ENCODE data around the gene CPSF7. TPM values are rescaled to one million over a fixed set of nuclear protein-coding genes. Genes with fewer than 3 reads are reported as not detected.

The CPSF7 gene
- total RNA-seq, 1 experiment from 2014 or later, result 96.1 TPM

DNA sequence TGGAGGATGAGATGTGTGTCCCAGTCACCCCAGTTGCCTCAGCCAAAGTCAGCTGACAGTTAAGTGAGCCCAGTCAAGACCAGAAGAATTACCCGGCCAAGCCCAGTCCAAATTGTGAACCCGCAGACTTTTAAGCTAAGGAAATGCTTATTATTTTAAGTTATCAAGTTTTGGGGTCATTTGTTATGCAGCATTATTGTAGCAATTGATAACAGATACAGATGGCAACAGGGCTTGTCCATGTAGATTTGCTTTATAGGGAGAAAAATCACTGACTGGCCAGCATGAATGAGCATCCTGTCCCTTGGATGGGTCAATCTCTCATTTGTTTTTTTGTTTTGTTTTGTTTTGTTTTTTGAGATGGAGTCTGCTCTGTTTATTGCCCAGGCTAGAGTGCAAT, 23.1 kb upstream of the CPSF7 start:
- ATAC-seq, result no peak
- no peaks in the 10 kb centered on the region for H3K27me3 ChIP-seq (ENCODE audit: control insufficient read depth, insufficient read depth, low read length)
- peaks cover 2% of the 10 kb centered on the region; the same call in 1 of the 2 replicates for H3K36me3 ChIP-seq (ENCODE audit: control insufficient read depth, insufficient read depth, low read length)
- no peak overlapping the region for H3K27ac ChIP-seq (ENCODE audit: low read length)
- H3K4me1 ChIP-seq (ENCODE audit: control insufficient read depth, insufficient read depth, low read length), result no peaks in the 10 kb centered on the region
- ChIA-PET CTCF (no interaction called here), POLR2A (no interaction called here)
- no peak for DNase-seq (ENCODE audit: low read depth, low spot score)
- no peak overlapping the region for H3K4me3 ChIP-seq (ENCODE audit: low read depth in 2 of 2, low read length in 2 of 2)
- TF ChIP-seq POLR2AphosphoS5 (IDR thresholded peaks at IDR 0.05; ENCODE audit: low read depth, low read length), result no peak
- intact Hi-C loops (cut with micrococcal nuclease; ENCODE audit: unreplicated experiment) (no loop called here), in situ Hi-C loops (cut with HindIII; ENCODE audit: low pct_unique_long_range_greater_than_20kb, low sequenced_read_pairs) (no loop called here)
- no peaks in the 10 kb centered on the region for H3K9me3 ChIP-seq (ENCODE audit: control insufficient read depth, insufficient read depth, low read depth, low read length)
- BruUV-seq (replicated peaks), result no TSS peak

DNA sequence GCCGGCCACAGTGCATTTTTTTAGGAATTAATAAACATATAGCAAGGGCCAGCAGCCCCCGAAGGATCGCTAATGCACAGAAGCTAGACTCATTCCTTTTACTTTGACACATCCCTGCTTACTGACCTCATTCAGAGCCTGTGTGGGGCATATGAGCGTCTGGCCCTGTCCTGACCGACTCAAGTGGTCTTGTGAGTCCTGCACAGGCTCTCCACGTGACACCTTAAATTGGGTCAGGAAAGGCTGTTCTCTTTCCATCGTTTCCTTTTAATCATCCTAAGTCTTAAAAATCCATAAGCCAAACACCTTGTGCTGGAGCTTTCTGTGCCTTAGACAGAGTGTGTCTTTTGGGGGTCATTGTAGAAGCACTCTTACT, 18.8 kb upstream of the CPSF7 start:
- TF ChIP-seq, protein P1, sequence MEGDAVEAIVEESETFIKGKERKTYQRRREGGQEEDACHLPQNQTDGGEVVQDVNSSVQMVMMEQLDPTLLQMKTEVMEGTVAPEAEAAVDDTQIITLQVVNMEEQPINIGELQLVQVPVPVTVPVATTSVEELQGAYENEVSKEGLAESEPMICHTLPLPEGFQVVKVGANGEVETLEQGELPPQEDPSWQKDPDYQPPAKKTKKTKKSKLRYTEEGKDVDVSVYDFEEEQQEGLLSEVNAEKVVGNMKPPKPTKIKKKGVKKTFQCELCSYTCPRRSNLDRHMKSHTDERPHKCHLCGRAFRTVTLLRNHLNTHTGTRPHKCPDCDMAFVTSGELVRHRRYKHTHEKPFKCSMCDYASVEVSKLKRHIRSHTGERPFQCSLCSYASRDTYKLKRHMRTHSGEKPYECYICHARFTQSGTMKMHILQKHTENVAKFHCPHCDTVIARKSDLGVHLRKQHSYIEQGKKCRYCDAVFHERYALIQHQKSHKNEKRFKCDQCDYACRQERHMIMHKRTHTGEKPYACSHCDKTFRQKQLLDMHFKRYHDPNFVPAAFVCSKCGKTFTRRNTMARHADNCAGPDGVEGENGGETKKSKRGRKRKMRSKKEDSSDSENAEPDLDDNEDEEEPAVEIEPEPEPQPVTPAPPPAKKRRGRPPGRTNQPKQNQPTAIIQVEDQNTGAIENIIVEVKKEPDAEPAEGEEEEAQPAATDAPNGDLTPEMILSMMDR (IDR thresholded peaks at IDR 0.05), result no peak
- no peak for TF ChIP-seq SIN3A (IDR thresholded peaks at IDR 0.05; ENCODE audit: borderline replicate concordance, insufficient read depth, low read depth, low read length)
- TF ChIP-seq TCF7L2 (IDR thresholded peaks at IDR 0.05; ENCODE audit: low read depth, low read length), result no peak
- TF ChIP-seq, protein P2, sequence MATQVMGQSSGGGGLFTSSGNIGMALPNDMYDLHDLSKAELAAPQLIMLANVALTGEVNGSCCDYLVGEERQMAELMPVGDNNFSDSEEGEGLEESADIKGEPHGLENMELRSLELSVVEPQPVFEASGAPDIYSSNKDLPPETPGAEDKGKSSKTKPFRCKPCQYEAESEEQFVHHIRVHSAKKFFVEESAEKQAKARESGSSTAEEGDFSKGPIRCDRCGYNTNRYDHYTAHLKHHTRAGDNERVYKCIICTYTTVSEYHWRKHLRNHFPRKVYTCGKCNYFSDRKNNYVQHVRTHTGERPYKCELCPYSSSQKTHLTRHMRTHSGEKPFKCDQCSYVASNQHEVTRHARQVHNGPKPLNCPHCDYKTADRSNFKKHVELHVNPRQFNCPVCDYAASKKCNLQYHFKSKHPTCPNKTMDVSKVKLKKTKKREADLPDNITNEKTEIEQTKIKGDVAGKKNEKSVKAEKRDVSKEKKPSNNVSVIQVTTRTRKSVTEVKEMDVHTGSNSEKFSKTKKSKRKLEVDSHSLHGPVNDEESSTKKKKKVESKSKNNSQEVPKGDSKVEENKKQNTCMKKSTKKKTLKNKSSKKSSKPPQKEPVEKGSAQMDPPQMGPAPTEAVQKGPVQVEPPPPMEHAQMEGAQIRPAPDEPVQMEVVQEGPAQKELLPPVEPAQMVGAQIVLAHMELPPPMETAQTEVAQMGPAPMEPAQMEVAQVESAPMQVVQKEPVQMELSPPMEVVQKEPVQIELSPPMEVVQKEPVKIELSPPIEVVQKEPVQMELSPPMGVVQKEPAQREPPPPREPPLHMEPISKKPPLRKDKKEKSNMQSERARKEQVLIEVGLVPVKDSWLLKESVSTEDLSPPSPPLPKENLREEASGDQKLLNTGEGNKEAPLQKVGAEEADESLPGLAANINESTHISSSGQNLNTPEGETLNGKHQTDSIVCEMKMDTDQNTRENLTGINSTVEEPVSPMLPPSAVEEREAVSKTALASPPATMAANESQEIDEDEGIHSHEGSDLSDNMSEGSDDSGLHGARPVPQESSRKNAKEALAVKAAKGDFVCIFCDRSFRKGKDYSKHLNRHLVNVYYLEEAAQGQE (IDR thresholded peaks at IDR 0.05; ENCODE audit: insufficient read depth in 1 of 2, low read depth in 2 of 2, low read length in 1 of 2), result no peak
- no peak for TF ChIP-seq POLR2AphosphoS5 (IDR thresholded peaks at IDR 0.05; ENCODE audit: low read depth, low read length)
- in situ Hi-C loops (cut with HindIII; ENCODE audit: low pct_unique_long_range_greater_than_20kb, low sequenced_read_pairs) (no loop called here), intact Hi-C loops (cut with micrococcal nuclease; ENCODE audit: unreplicated experiment) (loop anchor here (10.0 kb wide), 1 partner anchor 66 kb away; no protein-coding TSS in a partner anchor)
- Histone ChIP-seq H3K36me3 (ENCODE audit: control insufficient read depth, insufficient read depth, low read length) (peaks cover 21% of the 10 kb centered on the region; the same call in 1 of the 2 replicates), H3K27ac (ENCODE audit: low read length) (no peak overlapping the region), H3K9me3 (ENCODE audit: control insufficient read depth, insufficient read depth, low read depth, low read length) (no peaks in the 10 kb centered on the region), H3K4me1 (ENCODE audit: control insufficient read depth, insufficient read depth, low read length) (peaks cover 3% of the 10 kb centered on the region; the same call in 1 of the 2 replicates), H3K4me3 (ENCODE audit: low read depth in 2 of 2, low read length in 2 of 2) (no peak overlapping the region), H3K27me3 (ENCODE audit: control insufficient read depth, insufficient read depth, low read length) (no peaks in the 10 kb centered on the region)
- ChIA-PET POLR2A (no interaction called here), CTCF (interaction anchor here (1.0 kb wide), 1 partner anchor 14 kb away, joined by 8 read pairs; no protein-coding TSS in a partner anchor)
- no TSS peak for BruUV-seq (replicated peaks)
- no peak for DNase-seq (ENCODE audit: low read depth, low spot score)
- no peak for ATAC-seq

DNA sequence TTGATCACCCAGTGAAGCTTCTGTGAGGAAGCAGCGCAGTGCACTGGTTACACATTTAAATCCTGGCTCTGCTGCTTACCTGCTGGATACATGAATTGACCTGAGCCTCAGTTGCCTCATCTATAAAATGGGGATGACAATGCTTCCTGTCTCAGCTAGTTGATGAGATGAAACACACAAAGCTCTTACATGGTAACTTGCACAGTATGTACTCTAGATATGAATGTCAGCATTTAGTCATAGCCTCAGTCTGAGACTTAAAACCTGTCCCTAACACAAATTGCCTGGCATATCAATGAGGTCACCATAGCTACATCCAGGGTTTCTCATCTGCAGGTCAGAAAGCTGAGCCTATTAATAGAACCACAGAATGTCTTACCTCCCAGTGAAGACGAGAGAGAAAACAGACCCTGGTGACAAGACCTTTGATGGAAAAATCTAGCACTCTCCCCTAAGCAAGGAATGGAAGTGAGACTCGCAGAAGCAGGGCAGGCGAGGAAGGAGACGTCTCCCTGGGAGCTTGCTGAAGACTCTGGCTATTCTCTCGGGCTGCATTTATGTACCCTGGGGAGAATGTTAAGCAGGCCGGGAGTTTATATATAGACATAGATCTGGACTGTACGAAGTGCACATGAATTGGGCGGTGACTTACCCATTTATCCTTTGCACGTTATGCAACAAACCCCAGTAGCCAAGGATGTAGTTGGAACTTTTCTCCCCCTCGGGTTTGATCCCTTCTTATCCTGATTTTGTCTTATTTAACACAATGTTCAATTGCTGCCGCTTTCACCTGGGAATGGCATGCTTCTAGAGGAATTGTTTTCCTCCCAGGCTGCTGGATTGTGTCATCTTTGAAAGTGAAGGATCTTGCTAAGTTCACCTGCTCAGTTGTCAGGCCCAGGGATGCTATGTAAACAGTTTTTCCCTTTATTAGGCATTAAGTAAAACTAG, 18.1 kb upstream of the CPSF7 start:
- H3K27ac ChIP-seq (ENCODE audit: low read length), result no peak overlapping the region
- POLR2A ChIA-PET, result no interaction called here
- H3K27me3 ChIP-seq (ENCODE audit: control insufficient read depth, insufficient read depth, low read length), result no peaks in the 10 kb centered on the region
- in situ Hi-C loops (cut with HindIII; ENCODE audit: low pct_unique_long_range_greater_than_20kb, low sequenced_read_pairs), result no loop called here
- CTCF ChIA-PET, result no interaction called here
- TF ChIP-seq POLR2AphosphoS5 (IDR thresholded peaks at IDR 0.05; ENCODE audit: low read depth, low read length) (no peak), SIN3A (IDR thresholded peaks at IDR 0.05; ENCODE audit: borderline replicate concordance, insufficient read depth, low read depth, low read length) (no peak), TCF7L2 (IDR thresholded peaks at IDR 0.05; ENCODE audit: low read depth, low read length) (no peak)
- TF ChIP-seq, protein P2 (IDR thresholded peaks at IDR 0.05; ENCODE audit: insufficient read depth in 1 of 2, low read depth in 2 of 2, low read length in 1 of 2), result no peak
- TF ChIP-seq, protein P1 (IDR thresholded peaks at IDR 0.05), result no peak
- no peak overlapping the region for H3K4me3 ChIP-seq (ENCODE audit: low read depth in 2 of 2, low read length in 2 of 2)
- H3K36me3 ChIP-seq (ENCODE audit: control insufficient read depth, insufficient read depth, low read length), result peaks cover 21% of the 10 kb centered on the region; the same call in 1 of the 2 replicates
- BruUV-seq (replicated peaks), result TSS peak; percentile 10
- intact Hi-C loops (cut with micrococcal nuclease; ENCODE audit: unreplicated experiment), result loop anchor here (10.0 kb wide), 1 partner anchor 67 kb away; no protein-coding TSS in a partner anchor
- no peaks in the 10 kb centered on the region for H3K9me3 ChIP-seq (ENCODE audit: control insufficient read depth, insufficient read depth, low read depth, low read length)
- DNase-seq (ENCODE audit: low read depth, low spot score) (no peak), ATAC-seq (no peak)
- peaks cover 3% of the 10 kb centered on the region; the same call in 1 of the 2 replicates for H3K4me1 ChIP-seq (ENCODE audit: control insufficient read depth, insufficient read depth, low read length)
